Measurements from ENCODE around the gene UBXN1.

GRCh38 chr11:62665599-62666258 lies 13.1 kb downstream of the UBXN1 start:
- TF ChIP-seq, protein P1, sequence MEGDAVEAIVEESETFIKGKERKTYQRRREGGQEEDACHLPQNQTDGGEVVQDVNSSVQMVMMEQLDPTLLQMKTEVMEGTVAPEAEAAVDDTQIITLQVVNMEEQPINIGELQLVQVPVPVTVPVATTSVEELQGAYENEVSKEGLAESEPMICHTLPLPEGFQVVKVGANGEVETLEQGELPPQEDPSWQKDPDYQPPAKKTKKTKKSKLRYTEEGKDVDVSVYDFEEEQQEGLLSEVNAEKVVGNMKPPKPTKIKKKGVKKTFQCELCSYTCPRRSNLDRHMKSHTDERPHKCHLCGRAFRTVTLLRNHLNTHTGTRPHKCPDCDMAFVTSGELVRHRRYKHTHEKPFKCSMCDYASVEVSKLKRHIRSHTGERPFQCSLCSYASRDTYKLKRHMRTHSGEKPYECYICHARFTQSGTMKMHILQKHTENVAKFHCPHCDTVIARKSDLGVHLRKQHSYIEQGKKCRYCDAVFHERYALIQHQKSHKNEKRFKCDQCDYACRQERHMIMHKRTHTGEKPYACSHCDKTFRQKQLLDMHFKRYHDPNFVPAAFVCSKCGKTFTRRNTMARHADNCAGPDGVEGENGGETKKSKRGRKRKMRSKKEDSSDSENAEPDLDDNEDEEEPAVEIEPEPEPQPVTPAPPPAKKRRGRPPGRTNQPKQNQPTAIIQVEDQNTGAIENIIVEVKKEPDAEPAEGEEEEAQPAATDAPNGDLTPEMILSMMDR (IDR thresholded peaks at IDR 0.05 in 4 of 5, conservative IDR thresholded peaks at IDR 0.05 in 1 of 5): no peak
- no peak for TF ChIP-seq POLR2A (IDR thresholded peaks at IDR 0.05)

Measured in gastrocnemius medialis (tissue), 4 donors.